Midbrain (tissue), 1 donor: ENCODE measurements around the gene ZBTB8OS.

Source experiments
- DNase-seq: peaks from one replicate; lab custom pipeline; 2025; lab: John Stamatoyannopoulos, UW

The ZBTB8OS gene

DNA sequence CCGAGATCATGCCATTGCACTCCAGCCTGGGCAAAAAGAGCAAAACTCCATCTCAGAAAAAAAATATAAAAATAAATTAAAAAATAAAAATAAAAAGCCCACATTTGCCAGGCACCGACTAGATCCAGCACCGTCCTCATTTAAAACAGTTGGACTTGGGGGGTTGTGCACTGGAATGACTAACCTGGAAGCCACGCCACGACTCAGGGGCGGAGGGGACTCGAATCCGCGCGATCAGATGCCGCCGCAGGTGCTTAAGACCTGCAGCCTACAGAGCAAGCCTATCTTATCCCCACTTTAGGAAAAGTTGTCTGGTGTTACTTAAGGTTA is 38.5 kb downstream of the ZBTB8OS start:
- no peak for DNase-seq

DNA sequence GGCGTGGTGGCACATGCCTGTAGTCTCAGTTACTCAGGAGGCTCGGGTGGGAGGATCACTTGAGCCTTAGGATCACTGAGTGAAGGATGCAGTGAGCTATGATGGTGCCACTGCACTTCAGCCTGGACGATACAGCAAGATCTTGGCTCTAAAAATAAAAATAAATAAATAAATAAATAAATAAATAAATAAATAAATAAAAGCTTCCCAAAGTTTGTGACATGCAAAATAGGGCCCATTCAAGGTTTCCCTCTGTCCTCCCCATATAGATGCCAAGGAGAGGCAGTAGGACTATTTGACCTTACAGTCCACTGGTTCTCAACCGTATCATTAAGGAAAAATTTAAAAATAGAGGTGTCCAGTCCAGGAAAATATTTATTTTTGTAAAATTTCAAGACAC is 41.2 kb downstream of the ZBTB8OS start:
- no peak for DNase-seq

DNA sequence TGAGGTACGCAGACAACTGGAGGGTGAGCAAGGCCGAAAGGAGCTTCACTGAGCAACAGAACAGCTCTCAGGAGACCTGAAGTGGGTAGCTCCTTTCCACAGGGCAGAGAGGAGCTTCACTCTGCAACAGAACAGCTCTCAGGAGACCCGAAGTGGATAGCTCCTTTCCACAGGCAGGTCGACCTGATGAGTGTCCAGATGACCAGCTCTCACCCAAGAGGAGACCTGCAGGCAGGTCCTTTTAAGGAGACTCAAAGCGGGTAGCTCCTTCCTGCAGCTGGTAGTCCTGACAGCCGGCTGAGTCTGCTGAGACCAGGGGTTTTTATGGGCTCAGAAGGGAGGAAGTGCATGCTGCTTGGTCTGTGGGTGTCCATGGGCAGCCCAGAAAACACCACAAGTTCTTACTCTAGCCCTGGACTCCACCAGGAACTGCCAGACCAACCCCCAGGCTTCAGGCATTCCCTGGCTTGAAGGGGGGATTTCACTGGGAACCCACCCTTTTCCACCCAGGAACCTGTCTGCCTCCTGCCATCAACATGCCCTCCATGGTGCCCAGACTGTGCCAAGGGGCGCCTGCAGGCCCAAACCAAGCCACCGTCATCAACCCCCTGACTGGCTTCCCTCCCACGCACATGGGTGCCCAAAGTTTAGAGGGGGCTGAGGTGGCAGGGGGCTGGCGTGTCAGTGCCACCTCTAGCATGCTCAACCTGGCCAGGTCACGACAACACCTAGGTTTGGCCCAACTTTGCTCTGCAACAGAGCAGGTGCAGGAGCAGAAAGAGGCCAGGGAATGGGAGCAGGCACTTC is 43.6 kb downstream of the ZBTB8OS start:
- DNase-seq, result no peak

DNA sequence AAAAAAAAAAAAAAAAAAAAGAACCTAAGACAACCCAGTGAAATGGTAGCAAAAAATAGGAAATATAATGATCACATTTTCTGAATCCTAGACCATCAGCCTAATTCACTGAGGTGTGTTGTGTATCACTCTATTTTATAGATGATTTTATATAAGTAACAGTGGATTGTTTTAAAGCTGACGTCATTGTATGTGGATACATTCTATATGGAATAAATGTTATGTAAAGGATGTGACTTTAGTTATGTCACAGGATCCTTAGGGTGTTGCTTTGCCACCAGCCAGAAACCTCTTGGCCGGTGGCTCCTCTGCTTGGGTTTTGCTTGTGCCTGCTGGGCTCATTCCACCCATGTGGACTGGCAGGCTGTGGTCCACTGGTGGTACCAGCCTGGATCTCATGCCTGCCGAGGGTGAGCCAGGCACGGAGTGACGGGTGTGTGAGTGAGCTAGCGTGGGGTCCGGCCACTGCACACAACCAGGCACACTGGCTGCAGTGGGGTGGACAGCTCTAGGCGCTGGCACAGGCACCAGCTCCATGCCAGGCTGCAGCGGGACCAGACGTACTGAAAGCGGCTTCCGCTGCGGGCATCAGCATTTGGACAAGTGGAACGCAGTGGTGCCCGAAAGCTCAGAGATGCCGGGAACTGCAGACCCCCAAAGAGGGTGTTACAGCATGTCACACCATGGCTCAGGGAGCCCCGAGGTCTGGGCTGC is 44.5 kb downstream of the ZBTB8OS start:
- DNase-seq, result no peak

DNA sequence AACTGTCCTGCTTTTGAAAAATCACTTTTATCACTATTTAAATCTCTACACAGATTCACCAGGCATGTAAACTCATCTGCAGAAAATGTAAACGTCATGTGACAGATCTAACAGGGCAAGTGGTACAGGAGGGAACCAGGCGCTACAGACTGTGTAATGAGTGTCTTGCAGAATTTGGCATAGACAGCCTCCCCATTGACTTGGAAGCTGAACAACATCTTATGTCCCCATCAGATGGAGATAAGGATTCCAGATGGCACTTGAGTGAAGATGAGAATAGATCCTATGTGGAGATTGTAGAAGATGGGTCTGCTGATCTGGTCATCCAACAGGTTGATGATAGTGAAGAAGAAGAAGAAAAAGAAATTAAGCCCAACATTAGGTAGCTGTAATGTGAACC is 50.3 kb downstream of the ZBTB8OS start:
- DNase-seq, result no peak

DNA sequence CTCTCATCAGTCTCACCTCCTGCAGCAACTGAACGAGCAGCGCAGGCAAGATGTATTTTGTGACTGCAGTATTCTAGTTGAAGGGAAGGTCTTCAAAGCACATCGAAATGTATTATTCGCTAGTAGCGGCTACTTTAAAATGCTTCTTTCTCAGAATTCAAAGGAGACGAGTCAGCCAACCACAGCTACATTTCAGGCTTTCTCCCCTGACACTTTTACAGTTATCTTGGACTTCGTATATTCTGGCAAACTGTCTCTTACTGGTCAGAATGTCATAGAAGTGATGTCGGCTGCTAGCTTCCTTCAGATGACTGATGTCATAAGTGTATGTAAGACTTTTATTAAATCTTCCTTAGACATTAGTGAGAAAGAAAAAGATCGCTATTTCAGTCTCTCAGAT is 57.4 kb downstream of the ZBTB8OS start:
- DNase-seq, result no peak

DNA sequence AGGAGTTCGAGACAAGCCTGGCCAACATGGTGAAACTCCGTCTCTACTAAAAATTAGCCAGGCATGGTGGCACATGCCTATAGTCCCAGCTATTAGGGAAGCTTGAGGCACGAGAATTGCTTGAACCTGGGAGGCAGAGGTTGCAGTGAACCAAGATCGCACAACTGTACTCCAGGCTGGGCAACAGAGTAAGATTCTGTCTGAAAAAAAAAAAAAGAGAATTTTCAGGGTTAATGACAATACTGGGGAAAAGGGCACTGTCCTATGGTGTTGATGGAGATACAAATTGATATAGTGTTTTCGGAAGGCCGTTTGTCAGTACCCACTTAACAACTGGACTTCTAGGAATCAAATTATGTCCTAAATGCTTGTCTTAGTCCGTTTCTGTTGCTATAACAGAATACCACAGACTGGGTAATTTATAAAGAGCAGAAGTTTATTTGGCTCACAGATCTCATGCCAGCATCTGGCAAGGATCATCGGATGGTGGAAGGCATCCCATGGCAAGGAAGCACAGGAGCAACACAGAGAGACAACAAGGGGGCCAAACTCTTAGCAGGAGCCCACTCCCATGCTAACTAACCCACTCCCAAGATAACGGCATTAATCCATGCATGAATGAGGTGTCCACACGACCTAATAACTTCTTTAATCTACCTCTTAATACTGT is 69.9 kb downstream of the ZBTB8OS start:
- DNase-seq, result no peak
